HepG2 (cell line): Measurements from ENCODE around the gene TOP2A. TPM values are rescaled to one million over a fixed set of nuclear protein-coding genes. Genes with fewer than 3 reads are reported as not detected.

Experiments used
- ATAC-seq: fragments of 200-7000 bp; cut with Tn5 transposase; 3 replicates; pipeline ENCODE4 v1.9.1; 2020; ENCODE audit warnings: mild to moderate bottlenecking, moderate library complexity
- BruUV-seq: library from RNA; stranded (reverse); fragments of 400-500 nt; replicated peaks from 2 replicates; lab custom pipeline; 2021; lab: Mats Ljungman, UMichigan
- CTCF ChIA-PET: fragments of 300-600 bp; formaldehyde crosslinking; extraction: SDS; loops from one replicate; lab custom pipeline; 2021; ENCODE audit warnings: low total read pairs, inconsistent platforms, low intra/inter-chr PET ratio; lab: Yijun Ruan, JAX
- POLR2A ChIA-PET: fragments of 350-600 bp; sonication (Branson Sonifier 250); formaldehyde crosslinking; loops from one replicate; lab custom pipeline; 2020; ENCODE audit warnings: antibody characterized with exemption, inconsistent platforms; lab: Yijun Ruan, JAX
- DNase-seq: peaks from one replicate; pipeline ENCODE4 v3.0.0-alpha.2; 2015; ENCODE audit warnings: low spot score
- FAIRE-seq: peaks from 3 replicates; lab custom pipeline; 2011; peaks lifted over from hg19 to GRCh38; lab: Jason Lieb, UNC
- H2AFZ ChIP-seq: one replicate; pipeline ENCODE4 v1.6.1; 2011; ENCODE audit warnings: low read length, inconsistent platforms
- H3K27ac ChIP-seq: fragments of 300-600 bp; 3 replicates; pipeline ENCODE4 v1.8.0; 2011; ENCODE audit warnings: mixed run types, mild to moderate bottlenecking, mixed read lengths, low read length, inconsistent platforms; ENCODE audit not compliant: insufficient read depth; ENCODE audit errors: extremely low read length
- H3K27me3 ChIP-seq, 2 experiments: fragments of 200-600 bp in 1 of 2; 2 replicates in 1 of 2; 3 replicates in 1 of 2; pipeline versions ENCODE4 v1.6.0 to v1.8.0; 2011; ENCODE audit warnings: low read length in 2 of 2, mild to moderate bottlenecking in 2 of 2, moderate library complexity in 2 of 2, inconsistent platforms in 1 of 2; ENCODE audit not compliant: insufficient read depth in 2 of 2, control insufficient read depth in 1 of 2
- H3K36me3 ChIP-seq, 2 experiments: fragments of 200-600 bp in 1 of 2; replicated peaks in 1 of 2; 2 replicates in 1 of 2; 3 replicates in 1 of 2; pipeline versions ENCODE4 v1.5.1 to v1.8.0; 2011; ENCODE audit warnings: low read length in 2 of 2, inconsistent platforms in 1 of 2; ENCODE audit not compliant: insufficient read depth in 2 of 2, control insufficient read depth in 1 of 2
- H3K4me1 ChIP-seq: 2 replicates; pipeline ENCODE4 v1.5.1; 2012; ENCODE audit warnings: low read length, inconsistent platforms; ENCODE audit not compliant: insufficient read depth
- H3K4me2 ChIP-seq: 2 replicates; pipeline ENCODE4 v1.6.0; 2011; ENCODE audit warnings: low read depth, low read length, inconsistent platforms
- H3K4me3 ChIP-seq, 3 experiments: fragments of 200-600 bp in 1 of 3; sonication (generic), shearing (Covaris generic) in 1 of 3; replicated peaks in 1 of 3; 2 replicates each; pipeline ENCODE4 v1.5.1; 2011 to 2016; ENCODE audit warnings: low read length in 3 of 3, inconsistent platforms in 2 of 3, low read depth in 2 of 3, mild to moderate bottlenecking in 2 of 3, control low read depth in 1 of 3, mixed read lengths in 1 of 3; ENCODE audit not compliant: insufficient read depth in 1 of 3
- H3K79me2 ChIP-seq: one replicate; pipeline ENCODE4 v1.6.1; 2011; ENCODE audit warnings: low read length, inconsistent platforms; ENCODE audit not compliant: insufficient read depth
- H3K9ac ChIP-seq: 2 replicates; pipeline ENCODE4 v1.6.0; 2011; ENCODE audit warnings: mild to moderate bottlenecking, low read depth, low read length, inconsistent platforms; ENCODE audit not compliant: insufficient read depth
- H3K9me3 ChIP-seq: 2 replicates; pipeline ENCODE4 v1.5.1; 2012; ENCODE audit warnings: mild to moderate bottlenecking, low read length
- H4K20me1 ChIP-seq: 2 replicates; pipeline ENCODE4 v1.6.0; 2011; ENCODE audit warnings: inconsistent platforms, mild to moderate bottlenecking, low read length, moderate library complexity; ENCODE audit not compliant: insufficient read depth
- DNMT3B ChIP-seq: conservative IDR thresholded peaks from 2 replicates; pipeline ENCODE4 v1.6.1; 2016; ENCODE audit warnings: missing biosample characterization, control low read depth
- FOXO1 ChIP-seq: sonication (generic); formaldehyde crosslinking; IDR thresholded peaks from 2 replicates; pipeline ENCODE4 v1.4.0; 2020; ENCODE audit warnings: missing genetic modification reagents
- KAT8 ChIP-seq: IDR thresholded peaks from 2 replicates; pipeline ENCODE4 v1.6.1; 2016; ENCODE audit warnings: missing genetic modification reagents, missing compliant biosample characterization
- MEF2D ChIP-seq: sonication (generic); formaldehyde crosslinking; IDR thresholded peaks from 2 replicates; pipeline ENCODE4 v1.5.1; 2020; ENCODE audit warnings: mild to moderate bottlenecking, missing genetic modification reagents
- NFE2 ChIP-seq: sonication (generic); formaldehyde crosslinking; IDR thresholded peaks from 2 replicates; pipeline ENCODE4 v1.4.0; 2020; ENCODE audit warnings: missing genetic modification reagents
- NFKB2 ChIP-seq: sonication (generic); formaldehyde crosslinking; IDR thresholded peaks from 2 replicates; pipeline ENCODE4 v1.4.0; 2020; ENCODE audit warnings: missing genetic modification reagents, borderline replicate concordance
- NR1H2 ChIP-seq: sonication (generic); formaldehyde crosslinking; IDR thresholded peaks from 2 replicates; pipeline ENCODE4 v1.8.1; 2022; ENCODE audit warnings: low read depth, missing genetic modification reagents, borderline replicate concordance
- POLR2AphosphoS5 ChIP-seq: IDR thresholded peaks from 2 replicates; pipeline ENCODE4 v1.6.1; 2012; ENCODE audit warnings: low read depth, low read length
- PRMT3 ChIP-seq: sonication (generic); formaldehyde crosslinking; IDR thresholded peaks from 2 replicates; pipeline ENCODE4 v1.8.1; 2022; ENCODE audit warnings: low read depth, mild to moderate bottlenecking, moderate library complexity, missing genetic modification reagents, borderline replicate concordance
- ZBTB38 ChIP-seq: sonication (generic); formaldehyde crosslinking; IDR thresholded peaks from 2 replicates; pipeline ENCODE4 v1.5.1; 2020; ENCODE audit warnings: mild to moderate bottlenecking, missing genetic modification reagents
- ZFX ChIP-seq: sonication (generic); formaldehyde crosslinking; IDR thresholded peaks from 2 replicates; pipeline ENCODE4 v1.4.0; 2020; ENCODE audit warnings: mild to moderate bottlenecking, low read depth, missing genetic modification reagents, moderate library complexity
- ZNF44 ChIP-seq: sonication (generic); formaldehyde crosslinking; IDR thresholded peaks from 2 replicates; pipeline ENCODE4 v1.5.1; 2020; ENCODE audit warnings: mild to moderate bottlenecking, missing genetic modification reagents
- WGBS: methylation state at CpG from one replicate; pipeline ENCODE4 v1.1.6; 2017; ENCODE audit warnings: low lambda C conversion rate; 5-methylcytosine and 5-hydroxymethylcytosine counted together
- in situ Hi-C: cut with HindIII; loops from 2 replicates; pipeline ENCODE4 v1.10.0; 2017; ENCODE audit warnings: low pct_unique_long_range_greater_than_20kb; ENCODE audit not compliant: extremely low pct_ligation_motif_present
- intact Hi-C: fragments of 100-400 bp; cut with micrococcal nuclease; formaldehyde crosslinking; loops from one replicate; pipeline ENCODE4 v1.10.0; 2022; ENCODE audit not compliant: unreplicated experiment
- polyA plus RNA-seq, 8 experiments: library from polyadenylated mRNA; depleted of rRNA in 3 of 8; stranded (reverse) in 7 of 8; unstranded in 1 of 8; fragments of >200 nt; fragmentation: Illumina TruSeq in 4 of 8; extraction: Trizol in 4 of 8; gene quantifications; 2 replicates each; pipeline versions ENCODE4 v1.2.1 to v1.2.3, GENCODE V29; 2011 to 2016; ENCODE audit warnings: low read depth in 4 of 8, missing spikeins in 1 of 8, mixed read lengths in 1 of 8; ENCODE audit not compliant: insufficient read depth in 1 of 8
- total RNA-seq, 5 experiments: library from RNA; depleted of rRNA; stranded (reverse); fragments of >200 nt; fragmentation: Illumina TruSeq; extraction: Trizol; gene quantifications; 2 replicates each; pipeline ENCODE4 v1.2.3, GENCODE V29; 2016; ENCODE audit warnings: low read depth in 1 of 5
- TF ChIP-seq, protein P1 (sequence below): sonication (generic); formaldehyde crosslinking; IDR thresholded peaks from 2 replicates; pipeline ENCODE4 v1.4.0; 2020; ENCODE audit warnings: missing genetic modification reagents, borderline replicate concordance
- TF ChIP-seq, protein P2 (sequence below): sonication (generic); formaldehyde crosslinking; IDR thresholded peaks from 2 replicates; pipeline ENCODE4 v1.4.0; 2020; ENCODE audit warnings: missing genetic modification reagents
- TF ChIP-seq, protein P3 (sequence below): sonication (generic); formaldehyde crosslinking; IDR thresholded peaks from 2 replicates; pipeline ENCODE4 v1.5.0; 2020; ENCODE audit warnings: missing genetic modification reagents, mild to moderate bottlenecking, borderline replicate concordance
- TF ChIP-seq, protein P4 (sequence below): sonication (generic); formaldehyde crosslinking; IDR thresholded peaks from 2 replicates; pipeline ENCODE4 v1.4.0; 2020; ENCODE audit warnings: missing genetic modification reagents, borderline replicate concordance

TOP2A gene
- total and polyA plus RNA-seq, 2 of the 13 experiments (the other 11 are each of a cell fraction or from before 2014, with no cell fraction given), result 108 to 327 TPM

GRCh38 chr17:40448213-40448638, 30.5 kb upstream of the TOP2A start:
- intact Hi-C loops (loop anchor here (1.0 kb wide), 1 partner anchor 86 kb away; no protein-coding TSS in a partner anchor), in situ Hi-C loops (no loop called here)
- no TSS peak for BruUV-seq
- 2% methylated on average over 7 of the region's 8 CpGs for WGBS
- H3K27ac ChIP-seq, result peak overlapping the region; percentile 54
- peak; percentile 54 for ATAC-seq
- POLR2A ChIA-PET, result interaction anchor here (0.7 to 2.6 kb wide), 16 partner anchors 23 to 1240 kb away, joined by 3 to 15 read pairs (median 4); partner anchors contain the start of genes EIF1 and TOP2A
- peaks cover 0 to 3% of the 10 kb centered on the region in 2 experiments; a peak in 2 of 5 replicates for H3K36me3 ChIP-seq
- H4K20me1 ChIP-seq, result no peaks in the 10 kb centered on the region
- H3K27me3 ChIP-seq, result no peaks in the 10 kb centered on the region; a peak in 1 of 5 replicates
- FAIRE-seq, result no peak
- H3K4me2 ChIP-seq, result peak overlapping the region; percentile 81
- H3K4me1 ChIP-seq, result peaks cover 66% of the 10 kb centered on the region
- no peaks in the 10 kb centered on the region for H3K9me3 ChIP-seq
- peak overlapping the region; percentile 1; the same call in 1 of the 2 replicates for H3K9ac ChIP-seq
- H2AFZ ChIP-seq, result no peak overlapping the region
- CTCF ChIA-PET, result interaction anchor here (0.9 kb wide), 1 partner anchor 28 kb away, joined by 3 read pairs; no protein-coding TSS in a partner anchor
- no peaks in the 10 kb centered on the region for H3K79me2 ChIP-seq
- peak; percentile 39 for DNase-seq
- peak overlapping the region; percentile 1 to 58 (median 10); a peak in 3 of 6 replicates for H3K4me3 ChIP-seq
- TF ChIP-seq KAT8 (CRISPR knock-in tag), result no peak
- 0 out of 2 replicates have a peak, but pooled peaks have one; percentile 16 for TF ChIP-seq MEF2D (CRISPR knock-in tag)
- TF ChIP-seq DNMT3B (CRISPR knock-in tag), result no peak
- TF ChIP-seq NFKB2 (CRISPR knock-in tag), result 0 out of 2 replicates have a peak, but pooled peaks have one; percentile 13
- no peak for TF ChIP-seq PRMT3 (CRISPR knock-in tag)
- peak; percentile 15; the same call in 1 of the 2 replicates for TF ChIP-seq ZFX (CRISPR knock-in tag)
- TF ChIP-seq, protein P1, sequence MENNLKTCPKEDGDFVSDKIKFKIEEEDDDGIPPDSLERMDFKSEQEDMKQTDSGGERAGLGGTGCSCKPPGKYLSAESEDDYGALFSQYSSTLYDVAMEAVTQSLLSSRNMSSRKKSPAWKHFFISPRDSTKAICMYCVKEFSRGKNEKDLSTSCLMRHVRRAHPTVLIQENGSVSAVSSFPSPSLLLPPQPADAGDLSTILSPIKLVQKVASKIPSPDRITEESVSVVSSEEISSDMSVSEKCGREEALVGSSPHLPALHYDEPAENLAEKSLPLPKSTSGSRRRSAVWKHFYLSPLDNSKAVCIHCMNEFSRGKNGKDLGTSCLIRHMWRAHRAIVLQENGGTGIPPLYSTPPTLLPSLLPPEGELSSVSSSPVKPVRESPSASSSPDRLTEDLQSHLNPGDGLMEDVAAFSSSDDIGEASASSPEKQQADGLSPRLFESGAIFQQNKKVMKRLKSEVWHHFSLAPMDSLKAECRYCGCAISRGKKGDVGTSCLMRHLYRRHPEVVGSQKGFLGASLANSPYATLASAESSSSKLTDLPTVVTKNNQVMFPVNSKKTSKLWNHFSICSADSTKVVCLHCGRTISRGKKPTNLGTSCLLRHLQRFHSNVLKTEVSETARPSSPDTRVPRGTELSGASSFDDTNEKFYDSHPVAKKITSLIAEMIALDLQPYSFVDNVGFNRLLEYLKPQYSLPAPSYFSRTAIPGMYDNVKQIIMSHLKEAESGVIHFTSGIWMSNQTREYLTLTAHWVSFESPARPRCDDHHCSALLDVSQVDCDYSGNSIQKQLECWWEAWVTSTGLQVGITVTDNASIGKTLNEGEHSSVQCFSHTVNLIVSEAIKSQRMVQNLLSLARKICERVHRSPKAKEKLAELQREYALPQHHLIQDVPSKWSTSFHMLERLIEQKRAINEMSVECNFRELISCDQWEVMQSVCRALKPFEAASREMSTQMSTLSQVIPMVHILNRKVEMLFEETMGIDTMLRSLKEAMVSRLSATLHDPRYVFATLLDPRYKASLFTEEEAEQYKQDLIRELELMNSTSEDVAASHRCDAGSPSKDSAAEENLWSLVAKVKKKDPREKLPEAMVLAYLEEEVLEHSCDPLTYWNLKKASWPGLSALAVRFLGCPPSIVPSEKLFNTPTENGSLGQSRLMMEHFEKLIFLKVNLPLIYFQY (CRISPR knock-in tag), result no peak
- TF ChIP-seq, protein P2, sequence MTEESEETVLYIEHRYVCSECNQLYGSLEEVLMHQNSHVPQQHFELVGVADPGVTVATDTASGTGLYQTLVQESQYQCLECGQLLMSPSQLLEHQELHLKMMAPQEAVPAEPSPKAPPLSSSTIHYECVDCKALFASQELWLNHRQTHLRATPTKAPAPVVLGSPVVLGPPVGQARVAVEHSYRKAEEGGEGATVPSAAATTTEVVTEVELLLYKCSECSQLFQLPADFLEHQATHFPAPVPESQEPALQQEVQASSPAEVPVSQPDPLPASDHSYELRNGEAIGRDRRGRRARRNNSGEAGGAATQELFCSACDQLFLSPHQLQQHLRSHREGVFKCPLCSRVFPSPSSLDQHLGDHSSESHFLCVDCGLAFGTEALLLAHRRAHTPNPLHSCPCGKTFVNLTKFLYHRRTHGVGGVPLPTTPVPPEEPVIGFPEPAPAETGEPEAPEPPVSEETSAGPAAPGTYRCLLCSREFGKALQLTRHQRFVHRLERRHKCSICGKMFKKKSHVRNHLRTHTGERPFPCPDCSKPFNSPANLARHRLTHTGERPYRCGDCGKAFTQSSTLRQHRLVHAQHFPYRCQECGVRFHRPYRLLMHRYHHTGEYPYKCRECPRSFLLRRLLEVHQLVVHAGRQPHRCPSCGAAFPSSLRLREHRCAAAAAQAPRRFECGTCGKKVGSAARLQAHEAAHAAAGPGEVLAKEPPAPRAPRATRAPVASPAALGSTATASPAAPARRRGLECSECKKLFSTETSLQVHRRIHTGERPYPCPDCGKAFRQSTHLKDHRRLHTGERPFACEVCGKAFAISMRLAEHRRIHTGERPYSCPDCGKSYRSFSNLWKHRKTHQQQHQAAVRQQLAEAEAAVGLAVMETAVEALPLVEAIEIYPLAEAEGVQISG (CRISPR knock-in tag), result no peak
- TF ChIP-seq POLR2AphosphoS5, result no peak
- no peak for TF ChIP-seq ZBTB38 (CRISPR knock-in tag)
- TF ChIP-seq, protein P3, sequence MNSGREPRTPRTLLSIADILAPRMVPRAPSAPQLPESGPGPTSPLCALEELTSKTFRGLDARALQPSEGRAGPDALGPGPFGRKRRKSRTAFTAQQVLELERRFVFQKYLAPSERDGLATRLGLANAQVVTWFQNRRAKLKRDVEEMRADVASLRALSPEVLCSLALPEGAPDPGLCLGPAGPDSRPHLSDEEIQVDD (CRISPR knock-in tag), result no peak
- TF ChIP-seq FOXO1, result no peak
- TF ChIP-seq, protein P4, sequence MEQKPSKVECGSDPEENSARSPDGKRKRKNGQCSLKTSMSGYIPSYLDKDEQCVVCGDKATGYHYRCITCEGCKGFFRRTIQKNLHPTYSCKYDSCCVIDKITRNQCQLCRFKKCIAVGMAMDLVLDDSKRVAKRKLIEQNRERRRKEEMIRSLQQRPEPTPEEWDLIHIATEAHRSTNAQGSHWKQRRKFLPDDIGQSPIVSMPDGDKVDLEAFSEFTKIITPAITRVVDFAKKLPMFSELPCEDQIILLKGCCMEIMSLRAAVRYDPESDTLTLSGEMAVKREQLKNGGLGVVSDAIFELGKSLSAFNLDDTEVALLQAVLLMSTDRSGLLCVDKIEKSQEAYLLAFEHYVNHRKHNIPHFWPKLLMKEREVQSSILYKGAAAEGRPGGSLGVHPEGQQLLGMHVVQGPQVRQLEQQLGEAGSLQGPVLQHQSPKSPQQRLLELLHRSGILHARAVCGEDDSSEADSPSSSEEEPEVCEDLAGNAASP (CRISPR knock-in tag), result no peak
- peak; percentile 89 for TF ChIP-seq ZNF44 (CRISPR knock-in tag)
- TF ChIP-seq NR1H2 (CRISPR knock-in tag), result peak; percentile 25; the same call in 1 of the 2 replicates
- no peak for TF ChIP-seq NFE2
